IPS DF 4.7 (cell line): Measurements from ENCODE around the gene CYTH4.
"Not testable (repeated sequence)": the region's sequence is repeated elsewhere in the genome, so short reads cannot be mapped to it uniquely, and the experiment has no call there.

Experiments used
- DNase-seq: peaks from one replicate; pipeline ENCODE4 v3.0.0-alpha.2; 2013; ENCODE audit warnings: low spot score; ENCODE audit errors: extremely low read depth

CYTH4 gene

GRCh38 chr22:37328538-37329237 lies 46.4 kb downstream of the CYTH4 start:
- not testable (repeated sequence) for DNase-seq

- DNase-seq = no peak
Measured at GRCh38 chr22:37329238-37330140, 47.2 kb downstream of the CYTH4 start.

GRCh38 chr22:37330200-37331033 lies 48.1 kb downstream of the CYTH4 start:
- peak; percentile 84 for DNase-seq

- no peak for DNase-seq
Measured at GRCh38 chr22:37331034-37331428, 48.7 kb downstream of the CYTH4 start.

GRCh38 chr22:37331856-37332536 lies 49.7 kb downstream of the CYTH4 start:
- no peak for DNase-seq

- no peak for DNase-seq
Measured at GRCh38 chr22:37333724-37334460, 51.6 kb downstream of the CYTH4 start.

- DNase-seq = no peak
Measured at GRCh38 chr22:37334461-37334858, 52.2 kb downstream of the CYTH4 start.

- no peak for DNase-seq
Measured at GRCh38 chr22:37334859-37335805, 52.8 kb downstream of the CYTH4 start.

- DNase-seq = no peak
Measured at GRCh38 chr22:37335806-37336199, 53.5 kb downstream of the CYTH4 start.

GRCh38 chr22:37336579-37336978 lies 54.3 kb downstream of the CYTH4 start:
- no peak for DNase-seq

- DNase-seq = no peak
Measured at GRCh38 chr22:37337204-37337943, 55.1 kb downstream of the CYTH4 start.

GRCh38 chr22:37338539-37339246 lies 56.4 kb downstream of the CYTH4 start:
- DNase-seq = no peak

GRCh38 chr22:37340331-37341262 lies 58.3 kb downstream of the CYTH4 start:
- DNase-seq = no peak

GRCh38 chr22:37342065-37342464 lies 59.8 kb downstream of the CYTH4 start:
- no peak for DNase-seq

GRCh38 chr22:37343348-37343747 lies 61.0 kb downstream of the CYTH4 start:
- no peak for DNase-seq

- DNase-seq = no peak
Measured at GRCh38 chr22:37343863-37344734, 61.8 kb downstream of the CYTH4 start.
